GM04503 (cell line): ENCODE results near the gene RAB14.
"Not testable (repeated sequence)": the region's sequence is repeated elsewhere in the genome, so short reads cannot be mapped to it uniquely, and the experiment has no call there.

Experiments used
- DNase-seq: peaks from one replicate; pipeline ENCODE4 v3.0.0-alpha.2; 2012; ENCODE audit warnings: low read depth

RAB14 gene

GRCh38 chr9:121189660-121190059 lies 12.0 kb downstream of the RAB14 start:
- DNase-seq: no peak

- DNase-seq: no peak
Measured at GRCh38 chr9:121189006-121189405, 12.7 kb downstream of the RAB14 start.

- no peak for DNase-seq
Measured at GRCh38 chr9:121187636-121188305, 13.9 kb downstream of the RAB14 start.

GRCh38 chr9:121185774-121186403 lies 15.8 kb downstream of the RAB14 start:
- DNase-seq: no peak

- no peak for DNase-seq
Measured at GRCh38 chr9:121185178-121185745, 16.4 kb downstream of the RAB14 start.

- DNase-seq: no peak
Measured at GRCh38 chr9:121184463-121184862, 17.2 kb downstream of the RAB14 start.

GRCh38 chr9:121183666-121184423 lies 17.8 kb downstream of the RAB14 start:
- no peak for DNase-seq

- no peak for DNase-seq
Measured at GRCh38 chr9:121182989-121183388, 18.7 kb downstream of the RAB14 start.

- no peak for DNase-seq
Measured at GRCh38 chr9:121182101-121182836, 19.4 kb downstream of the RAB14 start.

- DNase-seq: no peak
Measured at GRCh38 chr9:121179930-121180681, 21.6 kb downstream of the RAB14 start.

GRCh38 chr9:121179373-121179721 lies 22.3 kb downstream of the RAB14 start:
- DNase-seq: not testable (repeated sequence)

- DNase-seq: no peak
Measured at GRCh38 chr9:121178676-121179372, 22.8 kb downstream of the RAB14 start.

GRCh38 chr9:121173501-121173900 lies 28.2 kb downstream of the RAB14 start:
- no peak for DNase-seq

GRCh38 chr9:121172726-121173487 lies 28.8 kb downstream of the RAB14 start:
- DNase-seq: no peak

GRCh38 chr9:121171236-121171635 lies 30.4 kb downstream of the RAB14 start:
- no peak for DNase-seq

- DNase-seq: no peak
Measured at GRCh38 chr9:121169094-121169601, 32.5 kb downstream of the RAB14 start.

- DNase-seq: no peak
Measured at GRCh38 chr9:121168052-121168451, 33.6 kb downstream of the RAB14 start.

- DNase-seq: no peak
Measured at GRCh38 chr9:121160025-121160424, 41.6 kb downstream of the RAB14 start.

- DNase-seq: no peak
Measured at GRCh38 chr9:121157939-121158338, 43.7 kb downstream of the RAB14 start.

- DNase-seq: peak; percentile 26
Measured at GRCh38 chr9:121156263-121156731, 45.4 kb downstream of the RAB14 start.
